Thyroid gland (tissue), 4 donors: Measurements from ENCODE around the gene CFAP99. TPM values are rescaled to one million over a fixed set of nuclear protein-coding genes. Genes with fewer than 3 reads are reported as not detected.

Experiments used
- DNase-seq, 2 donors: peaks; one replicate each; pipeline ENCODE4 v3.0.0-alpha.2; 2019
- H3K27ac ChIP-seq, 3 donors: fragments of 200-600 bp; sonication (generic); 1 replicate in 2 of 3; 2 replicates in 1 of 3; pipeline ENCODE4 v1.5.1; 2016 to 2019; ENCODE audit warnings: mild to moderate bottlenecking in 1 of 3, moderate library complexity in 1 of 3
- H3K27me3 ChIP-seq: fragments of 200-600 bp; sonication (generic); one replicate; pipeline ENCODE4 v1.5.1; 2019
- H3K36me3 ChIP-seq, 2 donors: fragments of 200-600 bp; sonication (generic); one replicate each; pipeline ENCODE4 v1.5.1; 2016 to 2019
- H3K4me1 ChIP-seq, 2 donors: fragments of 200-600 bp; sonication (generic); one replicate each; pipeline ENCODE4 v1.5.1; 2017 to 2019
- H3K4me3 ChIP-seq, 3 donors: fragments of 200-600 bp; sonication (generic); replicated peaks in 1 of 3; 1 replicate in 2 of 3; 2 replicates in 1 of 3; pipeline ENCODE4 v1.5.1; 2016; ENCODE audit warnings: mild to moderate bottlenecking in 1 of 3
- H3K9me3 ChIP-seq: fragments of 200-600 bp; sonication (generic); one replicate; pipeline ENCODE4 v1.5.1; 2017
- CTCF ChIP-seq, 6 experiments: fragments of 200-600 bp in 3 of 6; fragments of 450-650 bp in 3 of 6; sonication (generic) in 3 of 6; IDR thresholded peaks; one replicate each; pipeline ENCODE4 v1.5.1; 2016 to 2019; ENCODE audit warnings: antibody characterized with exemption in 6 of 6, mild to moderate bottlenecking in 2 of 6, inconsistent platforms in 1 of 6, moderate library complexity in 1 of 6
- POLR2A ChIP-seq, 2 donors: fragments of 450-650 bp; IDR thresholded peaks; one replicate each; pipeline ENCODE4 v1.6.1; 2017; ENCODE audit warnings: antibody characterized with exemption in 2 of 2, mild to moderate bottlenecking in 2 of 2, moderate library complexity in 1 of 2
- WGBS, 2 donors: methylation state at CpG; one replicate each; pipeline ENCODE4 v1.1.5; 2017; 5-methylcytosine and 5-hydroxymethylcytosine counted together
- intact Hi-C: fragments of 100-400 bp; cut with DNase I; formaldehyde crosslinking; loops from one replicate; pipeline ENCODE4 v1.15.1; 2023
- total RNA-seq, 4 donors: library from RNA; depleted of rRNA; stranded (reverse); fragments of >200 nt; gene quantifications; one replicate each; pipeline ENCODE4 v1.2.3, GENCODE V29; 2016

The CFAP99 gene
- total RNA-seq, 4 donors from 2014 or later, result 0.27 to 1.9 (median 1.1) TPM; not detected in 1

- no peak for DNase-seq
- H3K36me3 ChIP-seq, result no peaks in the 10 kb centered on the region
- no peaks in the 10 kb centered on the region for H3K27me3 ChIP-seq
- H3K4me1 ChIP-seq, result peaks cover 54 to 77% of the 10 kb centered on the region in 2 donors
- no peak overlapping the region for H3K4me3 ChIP-seq
- intact Hi-C loops, result no loop called here
- H3K9me3 ChIP-seq, result no peaks in the 10 kb centered on the region
- TF ChIP-seq POLR2A (IDR thresholded peaks at IDR 0.05), result no peak
- TF ChIP-seq CTCF (IDR thresholded peaks at IDR 0.05), result no peak
- WGBS, 2 donors, result 89 to 92% methylated on average over 2 to 4 of the region's 4 CpGs
- H3K27ac ChIP-seq, result peak overlapping the region in 2 of 3 donors; percentile 57 to 69
Measured at GRCh38 chr4:2482192-2482591, 63.4 kb downstream of the CFAP99 start.

GRCh38 chr4:2482693-2483092 lies 63.9 kb downstream of the CFAP99 start:
- Histone ChIP-seq H3K27ac (peak overlapping the region in 2 of 3 donors; percentile 57 to 69), H3K9me3 (no peaks in the 10 kb centered on the region), H3K4me3 (no peak overlapping the region), H3K36me3 (no peaks in the 10 kb centered on the region), H3K27me3 (no peaks in the 10 kb centered on the region), H3K4me1 (peaks cover 54 to 82% of the 10 kb centered on the region in 2 donors)
- DNase-seq, result peak; percentile 69 to 83
- TF ChIP-seq POLR2A (IDR thresholded peaks at IDR 0.05) (no peak), CTCF (IDR thresholded peaks at IDR 0.05) (no peak)
- intact Hi-C loops, result no loop called here
- 0 to 4% methylated on average over 3 of the region's 3 CpGs for WGBS, 2 donors

- no peak overlapping the region for H3K4me3 ChIP-seq
- H3K4me1 ChIP-seq, result peaks cover 52 to 86% of the 10 kb centered on the region in 2 donors
- 95 to 97% methylated on average over 3 of the region's 3 CpGs for WGBS, 2 donors
- TF ChIP-seq POLR2A (IDR thresholded peaks at IDR 0.05), result no peak
- TF ChIP-seq CTCF (IDR thresholded peaks at IDR 0.05), result no peak
- no peaks in the 10 kb centered on the region for H3K27me3 ChIP-seq
- H3K27ac ChIP-seq, result peak overlapping the region in 2 of 3 donors; percentile 57 to 69
- no peaks in the 10 kb centered on the region for H3K9me3 ChIP-seq
- H3K36me3 ChIP-seq, result no peaks in the 10 kb centered on the region
- DNase-seq, result no peak
- intact Hi-C loops, result no loop called here
Measured at GRCh38 chr4:2483237-2483636, 64.5 kb downstream of the CFAP99 start.

- WGBS, 2 donors, result 86 to 90% methylated on average over 6 of the region's 6 CpGs
- peak overlapping the region in 1 of 3 donors; percentile 10 for H3K27ac ChIP-seq
Measured at GRCh38 chr4:2484185-2484584, 65.4 kb downstream of the CFAP99 start.

GRCh38 chr4:2484993-2485392 lies 66.2 kb downstream of the CFAP99 start:
- no peaks in the 10 kb centered on the region for H3K27me3 ChIP-seq
- no peak overlapping the region for H3K4me3 ChIP-seq
- peak; percentile 19 to 39 for DNase-seq
- TF ChIP-seq CTCF (IDR thresholded peaks at IDR 0.05) (no peak), POLR2A (IDR thresholded peaks at IDR 0.05) (no peak)
- intact Hi-C loops, result no loop called here
- H3K36me3 ChIP-seq, result no peaks in the 10 kb centered on the region
- peak overlapping the region in 1 of 3 donors; percentile 4 for H3K27ac ChIP-seq
- 60 to 64% methylated on average over 11 of the region's 11 CpGs for WGBS, 2 donors
- H3K4me1 ChIP-seq, result peaks cover 45 to 77% of the 10 kb centered on the region in 2 donors
- no peaks in the 10 kb centered on the region for H3K9me3 ChIP-seq

More at GRCh38 chr4:2484185-2484584, 65.4 kb downstream of the CFAP99 start:
- Histone ChIP-seq H3K4me3 (no peak overlapping the region), H3K27me3 (no peaks in the 10 kb centered on the region), H3K4me1 (peaks cover 45 to 77% of the 10 kb centered on the region in 2 donors), H3K9me3 (no peaks in the 10 kb centered on the region), H3K36me3 (no peaks in the 10 kb centered on the region)
- intact Hi-C loops, result no loop called here
- no peak for DNase-seq
- TF ChIP-seq CTCF (IDR thresholded peaks at IDR 0.05), result no peak
- TF ChIP-seq POLR2A (IDR thresholded peaks at IDR 0.05), result no peak
